GM20000 (cell line): Measurements from ENCODE around the gene TMEM200B.
"Not testable (repeated sequence)": the region's sequence is repeated elsewhere in the genome, so short reads cannot be mapped to it uniquely, and the experiment has no call there.

ENCODE experiments used
- DNase-seq: peaks from one replicate; pipeline ENCODE4 v3.0.0; 2012; ENCODE audit warnings: low spot score
- CTCF ChIP-seq: IDR thresholded peaks from 2 replicates; pipeline ENCODE4 v1.5.1; 2012; ENCODE audit warnings: mild to moderate bottlenecking, control low read depth; ENCODE audit errors: extremely low read depth, missing control alignments

The TMEM200B gene

GRCh38 chr1:29119121-29119929, 4.4 kb downstream of the TMEM200B start:
- no peak for TF ChIP-seq CTCF
- DNase-seq: no peak

- no peak for TF ChIP-seq CTCF
- DNase-seq: no peak
Measured at GRCh38 chr1:29117381-29117780, 6.3 kb downstream of the TMEM200B start.

- no peak for DNase-seq
Measured at GRCh38 chr1:29114654-29115053, 9.0 kb downstream of the TMEM200B start.

GRCh38 chr1:29113413-29114117, 10.1 kb downstream of the TMEM200B start:
- TF ChIP-seq CTCF: no peak
- DNase-seq: no peak

More at GRCh38 chr1:29114654-29115053, 9.0 kb downstream of the TMEM200B start:
- no peak for TF ChIP-seq CTCF

GRCh38 chr1:29112705-29113412, 10.8 kb downstream of the TMEM200B start:
- TF ChIP-seq CTCF: no peak
- no peak for DNase-seq

GRCh38 chr1:29108041-29108440, 15.7 kb downstream of the TMEM200B start:
- not testable (repeated sequence) for DNase-seq

- no peak for TF ChIP-seq CTCF
- DNase-seq: no peak
Measured at GRCh38 chr1:29105822-29106221, 17.9 kb downstream of the TMEM200B start.
